Hematopoietic multipotent progenitor cell treated with erythropoietin and hydrocortisone succinate and interleukin-3 and kit ligand, for 4 days (in vitro differentiated cells): ENCODE measurements around the gene MYH16.
"Not testable (repeated sequence)": the region's sequence is repeated elsewhere in the genome, so short reads cannot be mapped to it uniquely, and the experiment has no call there.

Experiments
- DNase-seq: peaks from one replicate; pipeline ENCODE4 v3.0.0-alpha.2; 2015

MYH16 gene

GRCh38 chr7:99358521-99358920 lies 85.9 kb downstream of the MYH16 start:
- not testable (repeated sequence) for DNase-seq

- DNase-seq, result no peak
Measured at GRCh38 chr7:99359465-99360154, 87.0 kb downstream of the MYH16 start.
